HG03575 (cell line): ENCODE data around the gene UGT1A9.

Experiments used
- ATAC-seq: cut with Tn5 transposase; IDR thresholded peaks from one replicate; pipeline ENCODE4 v1.9.1; 2021; ENCODE audit not compliant: unreplicated experiment, insufficient number of reproducible peaks, low FRiP score; ENCODE audit errors: extremely low read depth

UGT1A9 gene

GRCh38 chr2:233807215-233807865 lies 135.6 kb downstream of the UGT1A9 start:
- ATAC-seq: no peak

GRCh38 chr2:233807966-233808935 lies 136.6 kb downstream of the UGT1A9 start:
- ATAC-seq: no peak

- no peak for ATAC-seq
These were observed 138.7 kb downstream of the UGT1A9 start for GRCh38 chr2:233810385-233810784.

- ATAC-seq: no peak
These were observed 139.4 kb downstream of the UGT1A9 start for GRCh38 chr2:233811087-233811486.

GRCh38 chr2:233811732-233812131 lies 140.0 kb downstream of the UGT1A9 start:
- ATAC-seq: no peak

- no peak for ATAC-seq
These were observed 141.7 kb downstream of the UGT1A9 start for GRCh38 chr2:233813236-233814055.

- ATAC-seq: no peak
These were observed 142.5 kb downstream of the UGT1A9 start for GRCh38 chr2:233814056-233814835.

GRCh38 chr2:233815861-233816260 lies 144.2 kb downstream of the UGT1A9 start:
- ATAC-seq: no peak

GRCh38 chr2:233816334-233816733 lies 144.6 kb downstream of the UGT1A9 start:
- no peak for ATAC-seq

GRCh38 chr2:233816771-233817170 lies 145.1 kb downstream of the UGT1A9 start:
- no peak for ATAC-seq

- ATAC-seq: no peak
These were observed 145.7 kb downstream of the UGT1A9 start for GRCh38 chr2:233817361-233817911.

GRCh38 chr2:233817995-233818638 lies 146.4 kb downstream of the UGT1A9 start:
- ATAC-seq: no peak

GRCh38 chr2:233818639-233819621 lies 147.2 kb downstream of the UGT1A9 start:
- ATAC-seq: no peak

- no peak for ATAC-seq
These were observed 148.4 kb downstream of the UGT1A9 start for GRCh38 chr2:233819884-233820773.

- ATAC-seq: no peak
These were observed 149.0 kb downstream of the UGT1A9 start for GRCh38 chr2:233820774-233821105.

- no peak for ATAC-seq
These were observed 149.5 kb downstream of the UGT1A9 start for GRCh38 chr2:233821196-233821595.
